Loucy (cell line): ENCODE measurements around the gene LY6G5B.

Source experiments
- H2AFZ ChIP-seq: fragments of 200-600 bp; sonication (generic); 2 replicates; pipeline ENCODE4 v1.6.0; 2016; ENCODE audit warnings: antibody characterized with exemption, mild to moderate bottlenecking, low read length, moderate library complexity
- H3F3A ChIP-seq: fragments of 200-600 bp; 2 replicates; pipeline ENCODE4 v1.6.0; 2016; ENCODE audit warnings: antibody characterized with exemption, low read depth, mild to moderate bottlenecking
- H3K27me3 ChIP-seq: fragments of 200-600 bp; sonication (generic); 2 replicates; pipeline ENCODE4 v1.6.1; 2014; ENCODE audit warnings: low read length, mild to moderate bottlenecking; ENCODE audit not compliant: insufficient read depth, poor library complexity, severe bottlenecking
- H3K36me3 ChIP-seq: fragments of 200-600 bp; sonication (generic); 2 replicates; pipeline ENCODE4 v1.6.1; 2016; ENCODE audit warnings: low read length; ENCODE audit not compliant: insufficient read depth
- H3K4me1 ChIP-seq: fragments of 200-600 bp; sonication (generic); 2 replicates; pipeline ENCODE4 v1.5.1; 2014; ENCODE audit warnings: low read length, mild to moderate bottlenecking; ENCODE audit not compliant: insufficient read depth, poor library complexity, severe bottlenecking
- H3K4me2 ChIP-seq: fragments of 200-600 bp; sonication (generic); 2 replicates; pipeline ENCODE4 v1.6.0; 2014; ENCODE audit warnings: antibody characterized with exemption, low read length, low read depth, mild to moderate bottlenecking; ENCODE audit not compliant: poor library complexity, severe bottlenecking
- H3K4me3 ChIP-seq: fragments of 200-600 bp; sonication (generic); 2 replicates; pipeline ENCODE4 v1.5.1; 2014; ENCODE audit warnings: low read length, mild to moderate bottlenecking, mixed read lengths; ENCODE audit not compliant: poor library complexity, severe bottlenecking
- H3K79me2 ChIP-seq: fragments of 200-600 bp; sonication (generic); 2 replicates; pipeline ENCODE4 v1.6.1; 2014; ENCODE audit warnings: low read length; ENCODE audit not compliant: insufficient read depth
- H3K9ac ChIP-seq: fragments of 200-600 bp; sonication (generic); 2 replicates; pipeline ENCODE4 v1.6.0; 2014; ENCODE audit warnings: mild to moderate bottlenecking, low read depth, low read length, moderate library complexity; ENCODE audit not compliant: poor library complexity, severe bottlenecking
- H3K9me2 ChIP-seq: fragments of 200-600 bp; sonication (generic); replicated peaks from 2 replicates; pipeline ENCODE4 v1.6.1; 2016; ENCODE audit warnings: low read depth, low read length, mixed read lengths
- H3K9me3 ChIP-seq: fragments of 200-600 bp; sonication (generic); 2 replicates; pipeline ENCODE4 v1.6.1; 2014; ENCODE audit warnings: mild to moderate bottlenecking, antibody characterized with exemption, low read length, low read depth; ENCODE audit not compliant: insufficient read depth
- H4K20me1 ChIP-seq: fragments of 200-600 bp; sonication (generic); 2 replicates; pipeline ENCODE4 v1.6.0; 2014; ENCODE audit warnings: antibody characterized with exemption, low read length, mild to moderate bottlenecking; ENCODE audit not compliant: insufficient read depth, poor library complexity, severe bottlenecking
- CTCF ChIP-seq: fragments of 200-600 bp; sonication (generic); conservative IDR thresholded peaks from 2 replicates; pipeline ENCODE4 v1.5.1; 2014; ENCODE audit warnings: mild to moderate bottlenecking, antibody characterized with exemption, low read length
- EZH2phosphoT487 ChIP-seq: fragments of 200-600 bp; IDR thresholded peaks from 2 replicates; pipeline ENCODE4 v1.6.1; 2018; ENCODE audit warnings: antibody characterized with exemption, mild to moderate bottlenecking, moderate library complexity, borderline replicate concordance

LY6G5B gene

DNA sequence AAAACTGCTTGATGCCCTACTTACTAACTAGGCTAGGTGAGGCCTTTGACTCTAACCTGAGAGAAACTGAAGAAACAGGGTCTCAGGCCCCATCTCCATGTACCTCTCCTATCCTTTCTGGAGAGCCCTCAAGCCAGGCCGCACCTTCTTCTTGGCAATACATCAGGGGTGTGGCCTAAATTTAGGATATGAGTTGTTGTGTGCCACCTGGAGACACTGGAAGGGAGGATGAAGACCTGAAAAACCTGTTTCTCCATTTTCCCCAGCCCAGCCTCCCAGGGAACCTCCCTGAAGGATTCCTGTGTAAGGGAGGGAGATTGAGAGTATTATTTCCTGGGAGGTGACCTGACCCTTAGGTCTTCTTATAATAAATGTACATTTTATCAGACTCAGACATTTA is 48.5 kb downstream of the LY6G5B start:
- H3K9ac ChIP-seq, result no peak overlapping the region
- H3K36me3 ChIP-seq, result no peaks in the 10 kb centered on the region
- no peak overlapping the region for H3K4me3 ChIP-seq
- no peaks in the 10 kb centered on the region for H3K9me2 ChIP-seq
- no peaks in the 10 kb centered on the region for H3K9me3 ChIP-seq
- no peak overlapping the region for H2AFZ ChIP-seq
- no peak overlapping the region for H3K4me2 ChIP-seq
- H3K27me3 ChIP-seq, result no peaks in the 10 kb centered on the region
- no peaks in the 10 kb centered on the region for H3F3A ChIP-seq
- TF ChIP-seq EZH2phosphoT487 (no peak), CTCF (no peak)
- H3K79me2 ChIP-seq, result no peaks in the 10 kb centered on the region
- no peaks in the 10 kb centered on the region for H4K20me1 ChIP-seq
- peaks cover 21% of the 10 kb centered on the region for H3K4me1 ChIP-seq

DNA sequence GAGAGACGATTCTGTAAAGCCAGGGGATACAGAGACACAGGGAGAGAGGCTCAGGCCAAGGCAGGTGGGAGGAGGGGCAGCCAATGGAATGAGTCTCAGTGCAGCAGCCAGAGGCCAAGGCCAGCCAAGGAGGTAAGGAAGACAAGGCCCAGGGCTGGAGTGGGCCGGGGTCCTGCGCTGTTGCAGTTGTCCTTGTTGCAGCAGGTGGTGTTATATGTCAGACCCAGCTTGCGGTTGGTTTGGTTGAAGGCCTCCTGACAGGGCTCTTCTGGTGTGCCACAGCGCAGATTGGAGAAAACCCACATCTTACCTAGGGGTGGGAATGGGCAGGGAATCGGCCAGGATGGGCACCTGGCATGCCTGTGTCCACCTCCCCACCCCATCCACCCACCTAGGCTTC is 49.2 kb downstream of the LY6G5B start:
- H2AFZ ChIP-seq, result no peak overlapping the region
- H3K4me3 ChIP-seq, result no peak overlapping the region
- no peak overlapping the region for H3K4me2 ChIP-seq
- H3K9me2 ChIP-seq, result no peaks in the 10 kb centered on the region
- H3K27me3 ChIP-seq, result no peaks in the 10 kb centered on the region
- H3F3A ChIP-seq, result no peaks in the 10 kb centered on the region
- H3K9ac ChIP-seq, result no peak overlapping the region
- peaks cover 15% of the 10 kb centered on the region for H3K4me1 ChIP-seq
- no peaks in the 10 kb centered on the region for H3K9me3 ChIP-seq
- TF ChIP-seq EZH2phosphoT487, result no peak
- no peak for TF ChIP-seq CTCF
- H3K79me2 ChIP-seq, result no peaks in the 10 kb centered on the region
- H3K36me3 ChIP-seq, result no peaks in the 10 kb centered on the region
- no peaks in the 10 kb centered on the region for H4K20me1 ChIP-seq

- Histone ChIP-seq H2AFZ (no peak overlapping the region), H3K27me3 (no peaks in the 10 kb centered on the region), H3K79me2 (no peaks in the 10 kb centered on the region), H3K36me3 (no peaks in the 10 kb centered on the region), H4K20me1 (no peaks in the 10 kb centered on the region), H3K9ac (no peak overlapping the region), H3K4me2 (no peak overlapping the region), H3K9me2 (no peaks in the 10 kb centered on the region), H3F3A (no peaks in the 10 kb centered on the region), H3K4me3 (no peak overlapping the region), H3K4me1 (peaks cover 6% of the 10 kb centered on the region), H3K9me3 (no peaks in the 10 kb centered on the region)
- TF ChIP-seq CTCF, result no peak
- no peak for TF ChIP-seq EZH2phosphoT487
Observed at GRCh38 chr6:31720196-31720770, 50.5 kb downstream of the LY6G5B start.
